Measurements from ENCODE around the gene VPS13D.
"Not testable (repeated sequence)": the region's sequence is repeated elsewhere in the genome, so short reads cannot be mapped to it uniquely, and the experiment has no call there.

VPS13D gene

DNA sequence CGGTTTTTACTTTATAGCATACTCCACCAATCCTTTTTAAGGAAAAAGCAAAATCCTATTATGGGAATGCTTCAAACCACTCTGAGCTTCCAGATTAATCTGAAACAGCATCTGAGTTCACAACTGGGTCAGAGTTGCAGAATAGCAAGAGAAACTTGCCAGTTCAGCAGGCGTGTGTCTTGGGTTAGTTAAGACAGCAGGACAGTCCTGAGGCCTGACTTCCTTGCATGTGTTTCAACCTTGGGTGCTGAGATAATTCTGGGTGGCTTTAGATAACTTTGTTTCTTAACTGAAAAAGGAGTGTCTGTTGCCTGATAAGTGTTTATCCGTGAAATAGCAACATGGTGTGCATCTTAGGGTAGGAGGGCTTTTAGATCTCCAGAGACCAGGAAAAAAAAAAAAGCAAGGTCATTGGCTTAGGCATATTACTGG is 218.9 kb downstream of the VPS13D start:
- Histone ChIP-seq H3K27ac (ENCODE audit: low read depth, low read length) (peak overlapping the region; percentile 84), H3K36me3 (ENCODE audit: insufficient read depth, low read length) (no peaks in the 10 kb centered on the region), H3K79me2 (ENCODE audit: control insufficient read depth, insufficient read depth, low read length, unreplicated experiment) (no peaks in the 10 kb centered on the region), H3K4me1 (ENCODE audit: control insufficient read depth, insufficient read depth, low read length, unreplicated experiment) (peaks cover 40% of the 10 kb centered on the region), H2AFZ (ENCODE audit: low read length, unreplicated experiment) (peak overlapping the region; percentile 31), H3K4me3 (ENCODE audit: low read depth, low read length) (peak overlapping the region; percentile 46), H3K27me3 (ENCODE audit: insufficient read depth, low read length) (no peaks in the 10 kb centered on the region)

DNA sequence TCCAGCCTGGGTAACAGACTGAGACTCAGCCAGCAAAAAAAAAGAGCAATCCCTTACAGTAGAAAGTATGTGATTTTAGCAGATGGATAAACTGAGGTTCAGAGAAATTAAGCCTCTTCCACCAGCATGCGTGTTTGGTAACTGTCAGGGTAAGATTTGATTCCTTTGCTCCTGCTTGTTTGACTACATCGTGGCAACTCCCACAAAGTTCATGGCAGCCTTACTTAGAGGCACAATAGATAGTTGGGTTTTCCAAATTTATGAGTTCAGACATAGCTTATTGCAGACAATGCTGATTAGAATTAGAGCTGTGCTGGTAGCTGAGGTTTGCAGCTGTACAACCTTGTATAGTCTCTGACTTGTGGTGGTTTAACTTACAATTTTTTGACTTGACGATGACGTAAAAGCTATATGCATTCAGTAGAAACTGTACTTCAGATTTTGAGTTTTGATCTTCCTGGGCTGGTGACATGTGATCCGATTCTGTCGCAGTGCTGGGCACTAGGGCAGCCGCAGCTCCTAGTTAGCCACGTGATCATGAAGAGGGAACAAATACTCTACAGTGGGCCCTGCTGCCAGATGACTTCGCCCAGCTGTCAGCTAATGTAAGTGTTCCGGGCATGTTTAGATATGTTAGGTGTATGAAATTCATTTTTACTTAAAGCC is 220.4 kb downstream of the VPS13D start:
- Histone ChIP-seq H3K4me1 (ENCODE audit: control insufficient read depth, insufficient read depth, low read length, unreplicated experiment) (peaks cover 55% of the 10 kb centered on the region), H3K79me2 (ENCODE audit: control insufficient read depth, insufficient read depth, low read length, unreplicated experiment) (no peaks in the 10 kb centered on the region), H3K4me3 (ENCODE audit: low read depth, low read length) (no peak overlapping the region), H2AFZ (ENCODE audit: low read length, unreplicated experiment) (no peak overlapping the region), H3K36me3 (ENCODE audit: insufficient read depth, low read length) (no peaks in the 10 kb centered on the region), H3K27me3 (ENCODE audit: insufficient read depth, low read length) (no peaks in the 10 kb centered on the region), H3K27ac (ENCODE audit: low read depth, low read length) (no peak overlapping the region)

DNA sequence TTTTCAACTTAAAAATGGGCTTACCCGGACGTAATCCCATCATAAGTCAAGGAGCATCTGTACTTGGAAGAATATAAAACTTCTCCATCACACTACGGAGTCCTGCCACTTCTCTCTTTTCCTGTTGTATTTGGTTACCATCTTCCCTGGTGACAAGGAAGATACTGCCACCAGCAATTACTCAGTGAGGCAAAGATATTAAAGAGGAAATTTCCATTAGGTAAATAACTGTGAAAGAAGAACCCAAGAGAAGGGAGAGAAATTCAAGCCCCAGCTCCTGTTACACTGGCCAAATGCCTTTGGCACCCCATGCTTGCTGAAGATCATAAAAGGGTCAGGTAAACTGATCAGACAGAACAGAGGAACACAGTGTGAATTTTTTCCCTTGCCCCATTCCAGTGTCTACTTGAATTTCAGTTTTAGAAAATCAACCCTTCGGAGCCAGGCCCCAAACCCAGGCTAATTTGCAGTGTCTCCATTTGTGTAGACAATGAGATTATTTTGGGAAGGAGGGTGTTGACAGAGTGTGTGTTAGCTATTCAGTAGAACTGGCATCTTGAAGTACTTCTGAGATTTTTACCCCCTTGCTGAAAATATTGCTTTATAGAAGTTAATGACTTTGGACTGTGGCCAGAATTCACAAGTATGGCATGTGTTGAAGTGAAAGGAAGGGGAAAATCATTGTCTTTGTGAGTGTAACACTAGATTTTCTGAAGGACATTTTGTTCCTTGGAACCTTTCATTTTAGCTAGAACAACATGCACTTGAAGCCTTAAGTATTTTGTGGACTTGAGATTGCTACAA is 221.1 kb downstream of the VPS13D start:
- Histone ChIP-seq H3K27ac (ENCODE audit: low read depth, low read length) (no peak overlapping the region), H3K36me3 (ENCODE audit: insufficient read depth, low read length) (no peaks in the 10 kb centered on the region), H2AFZ (ENCODE audit: low read length, unreplicated experiment) (no peak overlapping the region), H3K4me3 (ENCODE audit: low read depth, low read length) (no peak overlapping the region), H3K27me3 (ENCODE audit: insufficient read depth, low read length) (no peaks in the 10 kb centered on the region), H3K4me1 (ENCODE audit: control insufficient read depth, insufficient read depth, low read length, unreplicated experiment) (peaks cover 59% of the 10 kb centered on the region), H3K79me2 (ENCODE audit: control insufficient read depth, insufficient read depth, low read length, unreplicated experiment) (no peaks in the 10 kb centered on the region)

DNA sequence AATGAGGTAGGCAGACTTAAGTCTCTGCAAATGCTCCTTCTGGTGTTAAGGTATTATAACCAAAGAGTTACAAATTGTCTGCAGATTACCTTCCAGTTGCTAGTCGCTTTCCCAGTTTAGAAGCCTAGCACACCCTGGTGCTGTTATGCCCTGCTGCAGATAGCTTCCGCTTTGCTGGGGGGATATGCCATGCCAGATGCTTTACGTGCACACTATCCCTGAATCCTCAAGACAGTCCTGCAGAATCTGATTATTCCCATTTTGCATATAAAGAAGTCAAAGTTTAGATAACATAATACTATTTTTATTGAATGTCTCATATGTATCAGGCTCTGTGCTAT is 221.7 kb downstream of the VPS13D start:
- Histone ChIP-seq H3K27me3 (ENCODE audit: insufficient read depth, low read length) (no peaks in the 10 kb centered on the region), H2AFZ (ENCODE audit: low read length, unreplicated experiment) (no peak overlapping the region), H3K4me3 (ENCODE audit: low read depth, low read length) (no peak overlapping the region), H3K27ac (ENCODE audit: low read depth, low read length) (no peak overlapping the region), H3K79me2 (ENCODE audit: control insufficient read depth, insufficient read depth, low read length, unreplicated experiment) (no peaks in the 10 kb centered on the region), H3K4me1 (ENCODE audit: control insufficient read depth, insufficient read depth, low read length, unreplicated experiment) (peaks cover 64% of the 10 kb centered on the region), H3K36me3 (ENCODE audit: insufficient read depth, low read length) (no peaks in the 10 kb centered on the region)

DNA sequence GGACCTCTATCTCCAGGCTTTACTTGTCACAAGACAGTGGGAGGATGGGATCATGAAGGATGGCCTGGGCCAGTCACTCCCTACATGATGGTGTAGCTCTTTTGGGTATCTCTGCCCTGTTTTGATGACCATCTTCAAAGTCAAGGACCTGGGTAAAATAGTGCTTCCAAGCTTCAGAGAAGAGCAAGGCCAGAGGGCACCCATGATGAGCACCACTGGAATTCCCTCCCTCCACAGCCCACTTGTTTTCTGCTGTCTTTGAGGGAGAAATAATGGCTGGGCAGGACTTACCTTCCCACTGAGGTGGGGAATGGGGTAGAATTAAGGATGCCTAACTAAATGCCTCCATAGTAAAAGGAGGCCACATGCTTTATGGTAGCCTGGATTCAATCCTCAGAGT is 222.4 kb downstream of the VPS13D start:
- peaks cover 1% of the 10 kb centered on the region; the same call in 1 of the 2 replicates for H3K36me3 ChIP-seq (ENCODE audit: insufficient read depth, low read length)
- no peak overlapping the region for H3K27ac ChIP-seq (ENCODE audit: low read depth, low read length)
- H3K27me3 ChIP-seq (ENCODE audit: insufficient read depth, low read length): no peaks in the 10 kb centered on the region
- H3K4me3 ChIP-seq (ENCODE audit: low read depth, low read length): no peak overlapping the region
- no peaks in the 10 kb centered on the region for H3K79me2 ChIP-seq (ENCODE audit: control insufficient read depth, insufficient read depth, low read length, unreplicated experiment)
- peaks cover 64% of the 10 kb centered on the region for H3K4me1 ChIP-seq (ENCODE audit: control insufficient read depth, insufficient read depth, low read length, unreplicated experiment)
- no peak overlapping the region for H2AFZ ChIP-seq (ENCODE audit: low read length, unreplicated experiment)

DNA sequence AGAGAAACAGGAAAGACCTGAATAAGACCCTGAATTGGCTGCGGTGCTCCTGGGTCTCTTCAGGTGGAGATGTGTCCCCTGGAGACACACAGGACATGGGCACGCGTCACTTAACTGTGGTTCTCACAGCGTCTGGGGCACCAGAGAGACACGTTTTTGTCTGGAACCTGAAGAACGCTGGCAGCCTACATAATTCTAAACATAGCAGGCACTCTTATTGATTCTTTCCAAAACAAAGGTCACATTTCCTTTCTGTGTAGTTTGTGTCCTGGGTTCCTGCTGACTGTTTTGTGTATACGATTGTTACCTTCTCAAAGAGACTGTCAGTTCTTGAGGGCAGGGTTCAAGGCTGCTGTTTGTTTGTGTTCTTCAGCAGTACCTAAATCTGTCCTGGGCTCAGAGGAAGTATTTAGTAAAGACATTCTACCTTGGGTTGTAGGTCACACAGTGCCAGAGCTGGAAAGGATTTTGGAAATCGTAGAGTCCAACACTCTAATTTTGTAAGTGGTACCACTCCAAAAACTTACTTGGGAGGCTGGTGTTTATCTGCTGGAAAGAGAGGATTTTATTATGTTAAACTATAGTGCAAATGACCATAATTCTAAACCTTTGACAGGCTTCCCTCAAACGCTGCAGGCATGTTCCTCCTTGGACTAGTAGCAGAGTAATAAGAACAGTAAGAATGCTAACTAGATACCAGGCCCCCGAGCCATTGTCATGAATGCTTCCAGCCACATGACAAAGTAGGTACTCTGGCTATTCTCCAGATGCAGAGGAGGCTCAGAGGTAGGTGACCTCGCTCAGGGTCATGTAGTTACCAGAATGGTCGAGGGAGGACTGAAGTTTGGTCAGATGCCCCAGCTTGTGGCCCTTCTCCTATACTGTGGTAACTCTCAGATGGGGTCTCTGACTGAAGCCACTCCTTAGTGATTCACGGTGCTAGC is 223.8 kb downstream of the VPS13D start:
- Histone ChIP-seq H3K4me1 (ENCODE audit: control insufficient read depth, insufficient read depth, low read length, unreplicated experiment) (peaks cover 64% of the 10 kb centered on the region), H2AFZ (ENCODE audit: low read length, unreplicated experiment) (no peak overlapping the region), H3K36me3 (ENCODE audit: insufficient read depth, low read length) (peaks cover 3% of the 10 kb centered on the region; the same call in 1 of the 2 replicates), H3K4me3 (ENCODE audit: low read depth, low read length) (no peak overlapping the region), H3K27me3 (ENCODE audit: insufficient read depth, low read length) (no peaks in the 10 kb centered on the region), H3K27ac (ENCODE audit: low read depth, low read length) (peak overlapping the region; percentile 85), H3K79me2 (ENCODE audit: control insufficient read depth, insufficient read depth, low read length, unreplicated experiment) (no peaks in the 10 kb centered on the region)

DNA sequence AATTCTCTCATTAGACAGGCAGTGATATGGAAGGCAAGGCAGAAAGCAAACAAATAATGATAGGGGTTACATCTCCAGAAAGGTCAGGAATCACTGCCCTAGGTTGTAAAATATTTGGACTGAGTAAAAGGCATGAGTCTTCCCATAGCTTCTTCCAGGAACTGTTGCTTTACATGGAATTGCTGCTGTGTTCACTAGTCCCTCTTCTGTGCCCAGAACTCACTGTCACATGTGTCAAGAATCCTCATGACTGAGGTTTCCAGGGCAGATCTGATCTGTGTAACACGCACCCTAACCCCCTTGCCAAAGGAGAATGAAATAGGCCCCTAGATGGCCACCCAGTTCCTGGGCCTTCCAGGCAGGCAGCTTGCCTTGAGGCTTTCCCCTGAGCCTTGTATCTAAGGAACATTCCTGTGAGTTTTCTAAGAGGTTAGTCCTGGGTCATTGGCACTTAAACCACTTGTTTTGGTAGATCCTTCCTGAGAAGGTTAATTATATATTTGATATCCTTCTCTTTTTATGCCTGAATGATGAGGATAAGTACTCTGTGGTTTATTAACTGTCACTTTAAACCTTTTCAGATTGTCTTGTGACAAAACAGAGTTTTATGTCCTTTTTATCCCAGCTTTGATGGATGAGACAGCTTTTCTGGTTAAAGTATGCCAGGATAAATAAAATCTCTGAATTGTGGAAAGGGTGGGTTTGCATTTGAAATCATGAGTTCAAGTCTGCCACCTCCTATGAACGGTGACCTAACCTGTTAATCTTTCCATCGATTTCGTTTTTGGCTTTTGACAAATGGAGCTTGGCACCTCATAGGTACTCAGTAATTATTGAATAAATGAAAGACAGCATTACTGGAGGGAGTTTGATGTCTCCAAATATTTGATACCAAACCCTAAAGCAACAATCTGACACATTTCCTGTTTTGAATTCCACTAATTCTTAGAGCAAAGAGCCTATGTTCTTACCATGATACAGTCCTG is 224.9 kb downstream of the VPS13D start:
- H2AFZ ChIP-seq (ENCODE audit: low read length, unreplicated experiment): no peak overlapping the region
- H3K27me3 ChIP-seq (ENCODE audit: insufficient read depth, low read length): no peaks in the 10 kb centered on the region
- H3K79me2 ChIP-seq (ENCODE audit: control insufficient read depth, insufficient read depth, low read length, unreplicated experiment): no peaks in the 10 kb centered on the region
- H3K4me1 ChIP-seq (ENCODE audit: control insufficient read depth, insufficient read depth, low read length, unreplicated experiment): peaks cover 60% of the 10 kb centered on the region
- H3K36me3 ChIP-seq (ENCODE audit: insufficient read depth, low read length): peaks cover 3% of the 10 kb centered on the region; the same call in 1 of the 2 replicates
- peak overlapping the region; percentile 59 for H3K4me3 ChIP-seq (ENCODE audit: low read depth, low read length)
- peak overlapping the region; percentile 85 for H3K27ac ChIP-seq (ENCODE audit: low read depth, low read length)

DNA sequence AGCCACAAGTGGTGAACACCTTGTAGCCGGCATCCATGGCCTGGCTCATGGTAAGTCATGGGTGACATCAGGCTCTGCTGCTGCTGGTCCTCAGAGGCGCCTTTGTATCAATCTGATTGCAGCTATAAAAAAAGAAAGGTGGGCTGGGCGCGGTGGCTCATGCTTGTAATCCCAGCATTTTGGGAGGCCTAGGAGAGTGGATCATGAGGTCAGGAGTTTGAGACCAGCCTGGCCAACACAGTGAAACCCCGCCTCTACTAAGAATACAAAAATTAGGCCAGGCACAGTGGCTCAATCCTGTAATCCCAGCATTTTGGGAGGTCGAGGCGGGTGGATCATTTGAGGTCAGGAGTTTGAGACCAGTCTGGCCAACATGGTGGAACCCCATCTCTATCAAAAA is 226.3 kb downstream of the VPS13D start:
- not testable (repeated sequence) for H3K36me3 ChIP-seq (ENCODE audit: insufficient read depth, low read length); H3K79me2 ChIP-seq (ENCODE audit: control insufficient read depth, insufficient read depth, low read length, unreplicated experiment); H2AFZ ChIP-seq (ENCODE audit: low read length, unreplicated experiment); H3K27ac ChIP-seq (ENCODE audit: low read depth, low read length); H3K4me3 ChIP-seq (ENCODE audit: low read depth, low read length); H3K27me3 ChIP-seq (ENCODE audit: insufficient read depth, low read length)
- peaks cover 58% of the 10 kb centered on the region for H3K4me1 ChIP-seq (ENCODE audit: control insufficient read depth, insufficient read depth, low read length, unreplicated experiment)

DNA sequence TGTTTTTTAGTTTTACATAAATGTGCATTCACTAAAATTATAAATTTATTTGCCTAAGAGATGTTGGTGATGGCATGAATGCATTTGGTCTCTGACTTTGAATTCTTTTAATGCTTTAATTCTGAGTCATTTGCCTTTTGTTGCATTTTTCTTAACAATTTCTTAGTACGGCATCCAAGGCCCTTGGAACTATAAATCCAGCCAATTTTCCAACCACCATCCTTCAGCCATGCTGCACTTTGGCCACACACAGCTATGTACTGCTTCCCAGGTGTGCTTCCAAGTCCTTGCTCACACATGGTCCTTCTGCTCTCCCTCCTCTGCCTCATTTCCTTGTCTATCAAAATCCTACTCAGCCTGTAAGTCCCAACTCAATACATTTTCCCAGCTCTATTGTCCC is 227.1 kb downstream of the VPS13D start:
- no peaks in the 10 kb centered on the region for H3K27me3 ChIP-seq (ENCODE audit: insufficient read depth, low read length)
- peak overlapping the region; percentile 55 for H3K27ac ChIP-seq (ENCODE audit: low read depth, low read length)
- no peaks in the 10 kb centered on the region for H3K79me2 ChIP-seq (ENCODE audit: control insufficient read depth, insufficient read depth, low read length, unreplicated experiment)
- peaks cover 8% of the 10 kb centered on the region for H3K36me3 ChIP-seq (ENCODE audit: insufficient read depth, low read length)
- H3K4me3 ChIP-seq (ENCODE audit: low read depth, low read length): no peak overlapping the region
- H2AFZ ChIP-seq (ENCODE audit: low read length, unreplicated experiment): no peak overlapping the region
- peaks cover 58% of the 10 kb centered on the region for H3K4me1 ChIP-seq (ENCODE audit: control insufficient read depth, insufficient read depth, low read length, unreplicated experiment)

All from ACC112 (cell line).